ENCODE measurements around the gene INHBB. TPM values are rescaled to one million over a fixed set of nuclear protein-coding genes. Genes with fewer than 3 reads are reported as not detected.
A peak's percentile ranks its signal among the peaks of the same experiment; 100 is the strongest.

INHBB gene
- total and polyA plus RNA-seq, 8 donors: 0.37 to 7.2 (median 0.89) TPM; not detected in 1

- Histone ChIP-seq H3K27me3 (peaks cover 12 to 99% (median 63%) of the 10 kb centered on the region in 3 donors), H3K4me1 (peaks cover 35 to 55% (median 46%) of the 10 kb centered on the region in 4 donors), H3K4me3 (peak overlapping the region; percentile 54 to 74 (median 57)), H3K36me3 (peaks cover 0 to 3% (median 0%) of the 10 kb centered on the region in 4 donors), H3K9me3 (no peaks in the 10 kb centered on the region), H3K27ac (peak overlapping the region in 4 of 5 donors; percentile 5 to 73 (median 52))
- TF ChIP-seq CTCF (IDR thresholded peaks at IDR 0.05) (peak in 1 of 7 experiments; percentile 13), EP300 (IDR thresholded peaks at IDR 0.05) (no peak)
- WGBS, 5 donors: 1 to 3% (median 2%) methylated on average over 29 to 75 of the region's 75 CpGs
- intact Hi-C loops (cut with DNase I; ENCODE audit: low total_unique reads): loop anchor here (5.0 kb wide), 1 partner anchor 333 kb away; no protein-coding TSS in a partner anchor
- peak in 1 of 2 donors; percentile 69 for DNase-seq
Observed at GRCh38 chr2:120344214-120344975, 1.5 kb upstream of the INHBB start.

- intact Hi-C loops (cut with DNase I; ENCODE audit: low total_unique reads): loop anchor here (5.0 kb wide), 1 partner anchor 332 kb away; no protein-coding TSS in a partner anchor
- Histone ChIP-seq H3K36me3 (peaks cover 0 to 10% (median 0%) of the 10 kb centered on the region in 4 donors), H3K9me3 (no peaks in the 10 kb centered on the region), H3K4me1 (peaks cover 35 to 55% (median 46%) of the 10 kb centered on the region in 4 donors), H3K4me3 (peak overlapping the region; percentile 54 to 74 (median 57)), H3K27ac (peak overlapping the region in 4 of 5 donors; percentile 5 to 73 (median 52)), H3K27me3 (peaks cover 12 to 99% (median 63%) of the 10 kb centered on the region in 3 donors)
- TF ChIP-seq EP300 (IDR thresholded peaks at IDR 0.05) (no peak), POLR2A (IDR thresholded peaks at IDR 0.05) (no peak), POLR2AphosphoS5 (IDR thresholded peaks at IDR 0.05) (no peak), CTCF (IDR thresholded peaks at IDR 0.05) (no peak)
- peak in 1 of 2 donors; percentile 57 for DNase-seq
- 0 to 1% (median 1%) methylated on average over 10 to 90 of the region's 90 CpGs for WGBS, 5 donors
Observed at GRCh38 chr2:120344976-120345581, 857 bp upstream of the INHBB start.

- Histone ChIP-seq H3K27me3 (peaks cover 12 to 97% (median 63%) of the 10 kb centered on the region in 3 donors), H3K9me3 (no peaks in the 10 kb centered on the region), H3K4me1 (peaks cover 35 to 55% (median 46%) of the 10 kb centered on the region in 4 donors), H3K27ac (peak overlapping the region in 3 of 5 donors; percentile 5 to 73 (median 60)), H3K4me3 (peak overlapping the region; percentile 54 to 74 (median 57)), H3K36me3 (peaks cover 0 to 10% (median 0%) of the 10 kb centered on the region in 4 donors)
- 0 to 2% (median 1%) methylated on average over 17 to 61 of the region's 62 CpGs; no CpG with 5 or more reads in 1 of the 5 donors for WGBS, 5 donors
- TF ChIP-seq POLR2AphosphoS5 (IDR thresholded peaks at IDR 0.05) (no peak), EP300 (IDR thresholded peaks at IDR 0.05) (no peak), CTCF (IDR thresholded peaks at IDR 0.05) (no peak), POLR2A (IDR thresholded peaks at IDR 0.05) (no peak)
- intact Hi-C loops (cut with DNase I; ENCODE audit: low total_unique reads): no loop called here
- peak in 1 of 2 donors; percentile 44 for DNase-seq
Observed at GRCh38 chr2:120345608-120346007, 328 bp upstream of the INHBB start.

GRCh38 chr2:120346667-120347358, 877 bp downstream of the INHBB start:
- Histone ChIP-seq H3K9me3 (no peaks in the 10 kb centered on the region), H3K4me1 (peaks cover 35 to 55% (median 46%) of the 10 kb centered on the region in 4 donors), H3K36me3 (peaks cover 0 to 10% (median 0%) of the 10 kb centered on the region in 4 donors), H3K4me3 (peak overlapping the region; percentile 37 to 74 (median 48)), H3K27me3 (peaks cover 12 to 89% (median 54%) of the 10 kb centered on the region in 3 donors), H3K27ac (peak overlapping the region in 2 of 5 donors; percentile 4 to 42)
- intact Hi-C loops (cut with DNase I; ENCODE audit: low total_unique reads): no loop called here
- TF ChIP-seq POLR2AphosphoS5 (IDR thresholded peaks at IDR 0.05) (no peak), POLR2A (IDR thresholded peaks at IDR 0.05) (no peak), CTCF (IDR thresholded peaks at IDR 0.05) (no peak), EP300 (IDR thresholded peaks at IDR 0.05) (no peak)
- peak in 1 of 2 donors; percentile 53 for DNase-seq
- WGBS, 5 donors: 1 to 4% (median 2%) methylated on average over 35 to 54 of the region's 54 CpGs

Measured in stomach (tissue), 9 donors.